Fibroblast of the aortic adventitia (primary cell): Measurements from ENCODE around the gene PGRMC1. TPM values are rescaled to one million over a fixed set of nuclear protein-coding genes. Genes with fewer than 3 reads are reported as not detected.
"Not testable (repeated sequence)": the region's sequence is repeated elsewhere in the genome, so short reads cannot be mapped to it uniquely, and the experiment has no call there.

Experiments
- DNase-seq: peaks from one replicate; pipeline ENCODE4 v3.0.0-alpha.2; 2010; ENCODE audit warnings: low read depth
- H3K4me3 ChIP-seq: 2 replicates; pipeline ENCODE4 v1.5.1; 2011; ENCODE audit warnings: low read depth, mild to moderate bottlenecking, control low read depth, low read length, moderate library complexity
- total RNA-seq: library from RNA; depleted of rRNA; stranded (reverse); fragments of >200 nt; gene quantifications from 2 replicates; pipeline ENCODE4 v1.2.3, GENCODE V29; 2012; ENCODE audit warnings: low replicate concordance
- TF ChIP-seq, protein P1 (sequence below): IDR thresholded peaks from 2 replicates; pipeline ENCODE4 v1.5.1; 2011; ENCODE audit warnings: mild to moderate bottlenecking, low read length, control low read depth, inconsistent platforms; ENCODE audit not compliant: insufficient read depth

Gene PGRMC1
- total RNA-seq, 1 donor = 162 TPM

DNA sequence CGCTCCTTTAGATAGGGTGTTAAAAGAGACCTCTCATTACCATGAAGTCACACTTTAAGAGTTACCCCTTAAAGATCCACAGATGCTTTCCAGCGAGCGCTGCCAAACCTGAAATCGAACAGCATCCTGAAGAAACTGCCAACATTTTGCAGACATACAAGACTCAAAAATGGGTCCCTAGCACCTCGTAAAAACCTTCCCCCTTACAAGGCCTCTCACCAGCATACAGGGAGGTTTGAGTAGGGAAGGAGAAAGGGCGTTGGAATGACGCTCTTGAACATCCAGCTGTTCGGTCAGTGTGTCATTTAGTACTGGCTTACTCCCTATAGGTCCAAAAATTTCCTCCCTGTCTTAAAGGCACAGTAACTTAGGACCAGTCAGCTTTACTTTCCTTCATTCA, 45.3 kb upstream of the PGRMC1 start:
- peak; percentile 65 for DNase-seq
- TF ChIP-seq, protein P1, sequence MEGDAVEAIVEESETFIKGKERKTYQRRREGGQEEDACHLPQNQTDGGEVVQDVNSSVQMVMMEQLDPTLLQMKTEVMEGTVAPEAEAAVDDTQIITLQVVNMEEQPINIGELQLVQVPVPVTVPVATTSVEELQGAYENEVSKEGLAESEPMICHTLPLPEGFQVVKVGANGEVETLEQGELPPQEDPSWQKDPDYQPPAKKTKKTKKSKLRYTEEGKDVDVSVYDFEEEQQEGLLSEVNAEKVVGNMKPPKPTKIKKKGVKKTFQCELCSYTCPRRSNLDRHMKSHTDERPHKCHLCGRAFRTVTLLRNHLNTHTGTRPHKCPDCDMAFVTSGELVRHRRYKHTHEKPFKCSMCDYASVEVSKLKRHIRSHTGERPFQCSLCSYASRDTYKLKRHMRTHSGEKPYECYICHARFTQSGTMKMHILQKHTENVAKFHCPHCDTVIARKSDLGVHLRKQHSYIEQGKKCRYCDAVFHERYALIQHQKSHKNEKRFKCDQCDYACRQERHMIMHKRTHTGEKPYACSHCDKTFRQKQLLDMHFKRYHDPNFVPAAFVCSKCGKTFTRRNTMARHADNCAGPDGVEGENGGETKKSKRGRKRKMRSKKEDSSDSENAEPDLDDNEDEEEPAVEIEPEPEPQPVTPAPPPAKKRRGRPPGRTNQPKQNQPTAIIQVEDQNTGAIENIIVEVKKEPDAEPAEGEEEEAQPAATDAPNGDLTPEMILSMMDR = no peak
- H3K4me3 ChIP-seq = no peak overlapping the region

DNA sequence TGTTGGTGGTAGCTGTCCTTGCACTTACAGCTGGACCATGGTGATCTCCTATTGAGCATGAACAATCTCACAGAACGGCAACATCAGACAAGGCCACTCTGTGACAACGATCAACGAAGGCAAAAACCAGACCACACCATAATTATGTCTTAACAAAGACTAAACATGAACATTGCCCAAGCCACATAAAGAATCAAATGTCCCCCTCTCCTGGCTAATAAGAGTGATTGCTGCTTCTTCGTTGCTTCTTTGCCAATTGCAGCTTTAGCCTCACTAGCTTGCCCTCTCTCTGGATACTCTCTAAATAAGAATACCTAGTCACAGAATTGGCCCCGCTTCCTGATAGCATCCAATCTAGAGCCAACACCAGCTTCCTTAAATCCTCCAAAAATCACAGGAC, 41.5 kb upstream of the PGRMC1 start:
- DNase-seq = peak; percentile 40
- no peak overlapping the region for H3K4me3 ChIP-seq
- TF ChIP-seq, protein P1 = peak; percentile 33

DNA sequence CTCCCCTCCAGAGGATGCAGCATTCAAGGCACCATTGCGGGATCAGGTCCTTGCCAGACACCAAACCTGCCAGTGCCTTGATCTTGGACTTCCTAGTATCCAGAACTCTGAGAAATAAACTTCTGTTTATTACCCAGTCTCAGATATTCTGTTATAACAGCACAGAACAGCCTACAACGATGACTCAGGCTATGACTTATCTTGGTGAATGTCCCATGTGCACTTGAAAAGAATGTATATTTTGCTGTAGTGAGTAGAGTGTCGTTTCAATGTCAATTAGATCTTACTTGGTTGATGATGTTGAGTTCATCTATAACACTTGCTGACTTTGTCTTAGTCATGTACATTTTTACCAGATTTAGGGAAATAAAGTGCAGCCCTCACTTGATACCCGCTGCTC, 34.5 kb upstream of the PGRMC1 start:
- no peak for DNase-seq

DNA sequence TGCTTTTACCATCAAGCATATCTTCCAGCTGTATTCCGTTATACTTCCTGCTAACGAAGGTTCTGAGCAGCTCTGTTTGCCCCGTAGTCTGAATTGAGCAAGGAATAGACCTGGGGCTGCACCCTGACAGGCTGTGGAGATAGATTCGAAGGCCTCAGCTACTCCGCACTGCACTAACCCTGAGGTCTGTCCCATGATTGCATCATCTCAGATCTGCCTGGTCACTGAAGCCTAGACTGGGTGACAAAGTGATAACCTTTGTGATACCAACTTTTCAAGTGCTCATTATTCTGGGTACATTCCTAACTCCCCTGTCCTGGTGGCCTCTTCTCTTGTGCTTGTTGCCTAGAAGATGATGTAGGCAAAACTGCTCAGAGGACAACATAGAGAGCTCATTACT, 29.9 kb upstream of the PGRMC1 start:
- DNase-seq = no peak
- TF ChIP-seq, protein P1 = no peak
- no peak overlapping the region for H3K4me3 ChIP-seq

More for the DNA sequence above, 34.5 kb upstream of the PGRMC1 start:
- TF ChIP-seq, protein P1 = no peak
- no peak overlapping the region for H3K4me3 ChIP-seq

DNA sequence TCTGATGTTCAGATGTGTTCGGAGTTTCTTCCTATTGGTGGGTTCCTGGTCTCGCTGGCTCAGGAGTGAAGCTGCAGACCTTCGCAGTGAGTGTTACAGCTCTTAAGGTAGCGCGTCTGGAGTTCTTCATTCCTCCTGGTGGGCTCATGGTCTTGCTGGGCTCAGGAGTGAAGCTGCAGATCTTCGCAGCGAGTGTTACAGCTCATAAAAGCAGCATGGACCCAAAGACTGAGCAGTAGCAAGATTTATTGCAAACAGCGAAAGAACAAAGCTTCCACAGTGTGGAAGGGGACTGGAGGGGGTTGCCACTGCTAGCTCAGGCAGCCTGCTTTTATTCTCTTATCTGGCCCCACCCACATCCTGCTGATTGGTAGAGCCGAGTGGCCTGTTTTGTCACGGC, 28.6 kb upstream of the PGRMC1 start:
- DNase-seq, H3K4me3 ChIP-seq: not testable (repeated sequence)

DNA sequence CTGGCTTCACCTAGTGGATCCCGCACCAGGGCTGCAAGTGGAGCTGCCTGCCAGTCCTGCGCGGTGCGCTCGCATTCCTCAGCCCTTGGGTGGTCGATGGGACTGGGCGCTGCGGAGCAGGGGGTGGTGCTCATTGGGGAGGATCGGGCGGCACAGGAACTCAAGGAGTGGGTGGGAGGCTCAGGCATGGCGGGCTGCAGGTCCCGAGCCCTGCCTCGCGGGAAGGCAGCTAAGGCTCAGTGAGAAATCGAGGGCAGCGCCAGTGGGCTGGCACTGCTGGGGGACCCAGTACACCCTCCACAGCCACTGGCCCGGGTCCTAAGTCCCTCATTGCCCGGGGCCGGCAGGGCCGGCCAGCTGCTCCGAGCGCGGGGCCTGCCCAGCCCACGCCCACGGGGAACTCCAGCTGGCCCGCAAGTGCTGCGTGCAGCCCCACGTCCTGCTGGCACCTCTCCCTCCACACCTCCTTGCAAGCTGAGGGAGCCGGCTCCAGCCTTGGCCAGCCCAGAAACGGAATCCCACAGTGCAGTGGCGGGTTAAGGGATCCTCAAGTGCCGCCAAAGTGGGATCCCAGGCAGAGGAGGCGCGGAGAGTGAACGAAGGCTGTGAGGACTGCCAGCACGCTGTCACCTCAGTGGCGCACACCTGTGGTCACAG, 27.6 kb upstream of the PGRMC1 start:
- TF ChIP-seq, protein P1 = no peak

DNA sequence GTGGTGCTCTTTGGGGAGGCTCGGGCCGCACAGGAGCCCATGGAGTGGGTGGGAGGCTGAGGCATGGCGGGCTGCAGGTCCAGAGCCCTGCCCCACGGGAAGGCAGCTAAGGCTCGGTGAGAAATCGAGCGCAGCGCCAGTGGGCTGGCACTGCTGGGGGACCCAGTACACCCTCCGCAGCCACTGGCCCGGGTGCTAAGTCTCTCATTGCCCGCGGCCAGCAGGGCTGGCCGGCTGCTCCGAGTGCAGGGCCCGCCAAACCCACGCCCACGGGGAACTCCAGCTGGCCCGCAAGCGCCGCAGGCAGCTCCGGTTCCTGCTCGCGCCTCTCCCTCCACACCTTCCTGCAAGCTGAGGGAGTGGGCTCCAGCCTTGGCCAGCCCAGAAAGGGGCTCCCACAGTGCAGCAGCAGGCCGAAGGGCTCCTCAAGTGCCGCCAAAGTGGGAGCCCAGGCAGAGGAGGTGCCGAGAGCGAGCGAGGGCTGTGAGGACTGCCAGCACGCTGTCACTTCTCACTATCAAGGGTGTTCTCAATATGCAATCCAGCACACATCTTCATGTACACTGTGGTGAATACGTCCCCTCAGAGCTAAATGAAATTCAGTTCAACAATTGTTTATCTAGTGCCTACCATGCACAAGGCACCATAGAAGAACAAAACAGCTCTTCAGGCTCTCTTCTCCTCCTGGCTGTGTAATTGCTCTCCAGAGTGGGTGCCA, 25.0 kb upstream of the PGRMC1 start:
- H3K4me3 ChIP-seq, DNase-seq: not testable (repeated sequence)

More for the DNA sequence above, 27.6 kb upstream of the PGRMC1 start:
- no peak for DNase-seq
- H3K4me3 ChIP-seq = no peak overlapping the region

DNA sequence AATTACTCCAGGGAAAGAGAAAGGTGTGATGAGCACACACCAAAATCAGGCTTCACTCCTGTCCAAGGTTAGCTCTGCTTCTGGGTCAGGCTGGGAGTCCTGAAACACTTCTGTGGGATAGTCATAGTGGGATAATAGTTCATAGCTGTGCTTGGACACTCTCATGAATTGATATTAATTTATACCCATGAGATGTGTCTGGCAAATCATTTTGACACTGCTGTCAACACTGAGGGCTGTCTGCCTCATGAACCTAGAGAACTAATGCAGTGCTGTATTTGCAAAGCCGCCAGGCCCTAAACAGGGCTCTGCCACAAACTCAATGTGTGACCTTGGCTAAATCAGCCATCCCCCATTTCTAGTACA, 24.5 kb upstream of the PGRMC1 start:
- TF ChIP-seq, protein P1 = no peak
- H3K4me3 ChIP-seq = no peak overlapping the region
- no peak for DNase-seq
